ENCODE results near the gene PSD2. TPM values are rescaled to one million over a fixed set of nuclear protein-coding genes. Genes with fewer than 3 reads are reported as not detected.

The PSD2 gene
- total and polyA plus RNA-seq, 2 donors from 2014 or later: 0.09 to 0.13 TPM

DNA sequence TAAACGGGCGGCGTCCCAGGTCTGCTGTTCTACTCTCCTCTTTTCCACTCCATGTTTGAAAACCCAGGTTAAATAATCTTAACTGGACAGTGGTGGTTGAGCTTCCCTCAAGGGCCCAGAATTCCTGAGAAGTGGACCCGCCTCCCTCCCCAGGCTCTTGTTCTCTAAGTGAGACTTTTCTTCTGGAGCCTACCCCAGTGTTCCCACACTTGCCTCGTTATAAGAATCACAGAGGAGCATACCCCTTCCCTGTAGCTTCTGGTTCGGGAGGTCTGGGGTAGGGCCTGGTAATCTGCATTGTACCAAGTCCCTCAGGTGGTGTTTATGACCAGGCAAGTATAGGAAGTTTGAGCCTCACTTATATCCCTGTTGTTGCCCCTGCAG, 12.0 kb downstream of the PSD2 start:
- intact Hi-C loops (cut with DNase I): no loop called here
- Histone ChIP-seq H3K4me1 (ENCODE audit: control insufficient read depth in 2 of 3, insufficient read depth in 2 of 3, low read depth in 1 of 3, low read length in 3 of 3) (no peaks in the 10 kb centered on the region), H3K9ac (ENCODE audit: low read length in 3 of 3) (no peak overlapping the region), H3K27ac (ENCODE audit: low read depth in 2 of 2, low read length in 2 of 2) (no peak overlapping the region), H3K27me3 (ENCODE audit: control insufficient read depth, insufficient read depth, low read length) (no peaks in the 10 kb centered on the region), H3K9me3 (ENCODE audit: control insufficient read depth in 2 of 3, insufficient read depth in 1 of 3, low read length in 3 of 3) (no peaks in the 10 kb centered on the region), H3K36me3 (ENCODE audit: control insufficient read depth in 2 of 3, insufficient read depth in 3 of 3, low read length in 3 of 3) (no peaks in the 10 kb centered on the region), H3K4me3 (ENCODE audit: low read length in 3 of 3) (no peak overlapping the region)
- FAIRE-seq (no peak), DNase-seq (peak in 1 of 5 donors; percentile 2)
- TF ChIP-seq, protein P1, sequence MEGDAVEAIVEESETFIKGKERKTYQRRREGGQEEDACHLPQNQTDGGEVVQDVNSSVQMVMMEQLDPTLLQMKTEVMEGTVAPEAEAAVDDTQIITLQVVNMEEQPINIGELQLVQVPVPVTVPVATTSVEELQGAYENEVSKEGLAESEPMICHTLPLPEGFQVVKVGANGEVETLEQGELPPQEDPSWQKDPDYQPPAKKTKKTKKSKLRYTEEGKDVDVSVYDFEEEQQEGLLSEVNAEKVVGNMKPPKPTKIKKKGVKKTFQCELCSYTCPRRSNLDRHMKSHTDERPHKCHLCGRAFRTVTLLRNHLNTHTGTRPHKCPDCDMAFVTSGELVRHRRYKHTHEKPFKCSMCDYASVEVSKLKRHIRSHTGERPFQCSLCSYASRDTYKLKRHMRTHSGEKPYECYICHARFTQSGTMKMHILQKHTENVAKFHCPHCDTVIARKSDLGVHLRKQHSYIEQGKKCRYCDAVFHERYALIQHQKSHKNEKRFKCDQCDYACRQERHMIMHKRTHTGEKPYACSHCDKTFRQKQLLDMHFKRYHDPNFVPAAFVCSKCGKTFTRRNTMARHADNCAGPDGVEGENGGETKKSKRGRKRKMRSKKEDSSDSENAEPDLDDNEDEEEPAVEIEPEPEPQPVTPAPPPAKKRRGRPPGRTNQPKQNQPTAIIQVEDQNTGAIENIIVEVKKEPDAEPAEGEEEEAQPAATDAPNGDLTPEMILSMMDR (IDR thresholded peaks at IDR 0.05; ENCODE audit: borderline replicate concordance, extremely low read depth, insufficient read depth): no peak

DNA sequence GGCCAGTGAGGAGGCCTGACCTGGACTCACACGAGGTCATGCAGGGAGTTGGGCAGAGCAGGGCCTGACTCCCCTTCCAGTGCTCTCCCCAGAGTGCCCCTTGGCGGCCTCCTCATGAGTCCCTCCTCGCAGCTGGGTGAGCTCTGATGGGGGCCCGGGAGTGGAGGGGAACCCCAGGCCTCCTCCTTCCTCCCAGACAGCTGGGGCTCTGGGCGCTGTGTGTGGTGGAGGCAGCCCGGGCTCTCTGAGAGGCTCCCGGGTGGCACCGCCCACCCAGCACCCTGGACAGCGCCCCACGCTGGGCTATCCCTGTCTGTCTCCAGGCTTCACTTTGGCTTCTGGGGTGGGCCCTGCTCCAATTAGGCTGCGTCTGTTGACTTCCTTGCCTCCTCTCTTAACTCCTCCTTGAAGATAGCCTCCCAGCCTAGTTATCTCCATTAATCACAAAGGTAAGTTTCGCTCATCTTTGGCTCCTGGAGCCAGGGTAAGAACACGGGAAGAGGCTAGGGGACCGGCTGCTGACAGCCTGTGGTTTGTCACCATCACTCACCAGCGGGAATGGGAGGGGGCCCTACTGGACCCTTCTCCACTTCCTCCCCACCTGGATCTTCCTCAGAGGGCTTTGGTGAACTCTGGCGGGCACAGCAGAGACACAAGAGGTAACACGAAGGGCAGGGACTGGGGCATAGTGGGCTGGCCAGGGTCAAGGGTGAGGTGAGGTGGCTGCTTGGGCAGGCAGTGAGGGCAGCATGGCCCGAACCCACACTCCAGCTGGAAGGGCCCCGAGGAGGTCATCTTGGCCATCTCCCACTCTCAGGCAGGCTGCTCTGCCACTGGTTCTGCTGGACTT, 13.1 kb downstream of the PSD2 start:
- H3K4me1 ChIP-seq (ENCODE audit: control insufficient read depth in 2 of 3, insufficient read depth in 2 of 3, low read depth in 1 of 3, low read length in 3 of 3): no peaks in the 10 kb centered on the region
- FAIRE-seq: no peak
- TF ChIP-seq, protein P1 (IDR thresholded peaks at IDR 0.05; ENCODE audit: borderline replicate concordance, extremely low read depth, insufficient read depth): no peak
- H3K27ac ChIP-seq (ENCODE audit: low read depth in 2 of 2, low read length in 2 of 2): no peak overlapping the region
- DNase-seq: peak; percentile 58 to 69 (median 66)
- H3K9ac ChIP-seq (ENCODE audit: low read length in 3 of 3): no peak overlapping the region
- no peaks in the 10 kb centered on the region for H3K27me3 ChIP-seq (ENCODE audit: control insufficient read depth, insufficient read depth, low read length)
- H3K4me3 ChIP-seq (ENCODE audit: low read length in 3 of 3): no peak overlapping the region
- no peaks in the 10 kb centered on the region for H3K9me3 ChIP-seq (ENCODE audit: control insufficient read depth in 2 of 3, insufficient read depth in 1 of 3, low read length in 3 of 3)
- H3K36me3 ChIP-seq (ENCODE audit: control insufficient read depth in 2 of 3, insufficient read depth in 3 of 3, low read length in 3 of 3): no peaks in the 10 kb centered on the region
- intact Hi-C loops (cut with DNase I): no loop called here

DNA sequence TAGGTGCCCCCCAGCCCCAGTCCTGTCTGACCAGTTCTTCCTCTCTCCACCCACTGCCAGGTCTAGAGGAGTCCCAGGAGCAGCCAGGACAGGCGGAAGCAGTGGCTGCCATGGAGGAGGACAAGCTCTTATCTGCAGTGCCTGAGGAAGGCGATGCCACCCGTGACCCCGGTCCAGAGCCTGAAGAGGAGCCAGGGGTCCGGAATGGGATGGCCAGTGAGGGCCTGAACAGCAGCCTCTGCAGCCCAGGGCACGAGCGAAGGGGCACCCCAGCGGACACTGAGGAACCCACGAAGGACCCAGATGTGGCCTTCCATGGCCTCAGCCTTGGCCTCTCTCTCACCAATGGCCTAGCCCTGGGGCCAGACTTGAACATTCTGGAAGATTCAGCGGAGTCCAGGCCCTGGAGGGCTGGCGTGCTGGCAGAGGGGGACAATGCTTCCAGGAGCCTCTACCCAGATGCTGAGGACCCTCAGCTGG, 13.8 kb downstream of the PSD2 start:
- FAIRE-seq: no peak
- Histone ChIP-seq H3K27ac (ENCODE audit: low read depth in 2 of 2, low read length in 2 of 2) (no peak overlapping the region), H3K4me3 (ENCODE audit: low read length in 3 of 3) (no peak overlapping the region), H3K36me3 (ENCODE audit: control insufficient read depth in 2 of 3, insufficient read depth in 3 of 3, low read length in 3 of 3) (no peaks in the 10 kb centered on the region), H3K9ac (ENCODE audit: low read length in 3 of 3) (no peak overlapping the region), H3K4me1 (ENCODE audit: control insufficient read depth in 2 of 3, insufficient read depth in 2 of 3, low read depth in 1 of 3, low read length in 3 of 3) (no peaks in the 10 kb centered on the region), H3K9me3 (ENCODE audit: control insufficient read depth in 2 of 3, insufficient read depth in 1 of 3, low read length in 3 of 3) (no peaks in the 10 kb centered on the region), H3K27me3 (ENCODE audit: control insufficient read depth, insufficient read depth, low read length) (no peaks in the 10 kb centered on the region)
- TF ChIP-seq, protein P1 (IDR thresholded peaks at IDR 0.05; ENCODE audit: borderline replicate concordance, extremely low read depth, insufficient read depth): no peak
- intact Hi-C loops (cut with DNase I): no loop called here
- peak in 1 of 5 donors; percentile 45 for DNase-seq

Data from kidney (tissue), 14 donors.